ENCODE measurements around the gene SYVN1. TPM values are rescaled to one million over a fixed set of nuclear protein-coding genes. Genes with fewer than 3 reads are reported as not detected.

Gene SYVN1
- total RNA-seq, 4 donors from 2014 or later, result 20.4 to 39.3 (median 26.9) TPM

GRCh38 chr11:65083134-65083833 is 51.0 kb downstream of the SYVN1 start:
- no peak for DNase-seq
- TF ChIP-seq CTCF (IDR thresholded peaks at IDR 0.05) (no peak), POLR2A (IDR thresholded peaks at IDR 0.05) (no peak)
- Histone ChIP-seq H3K27me3 (no peaks in the 10 kb centered on the region), H3K36me3 (peaks cover 5 to 34% (median 27%) of the 10 kb centered on the region in 3 donors), H3K4me3 (peak overlapping the region; percentile 44 to 90 (median 79)), H3K27ac (peak overlapping the region; percentile 90 to 99 (median 97)), H3K9me3 (no peaks in the 10 kb centered on the region), H3K4me1 (peaks cover 11 to 30% (median 14%) of the 10 kb centered on the region in 3 donors)
- intact Hi-C loops (cut with DNase I), result no loop called here
- WGBS, 2 donors, result 2 to 4% methylated on average over 8 to 11 of the region's 13 CpGs

- no peak for DNase-seq
- Histone ChIP-seq H3K4me1 (peaks cover 4 to 14% (median 7%) of the 10 kb centered on the region in 3 donors), H3K36me3 (no peaks in the 10 kb centered on the region), H3K27ac (no peak overlapping the region), H3K9me3 (no peaks in the 10 kb centered on the region), H3K27me3 (no peaks in the 10 kb centered on the region), H3K4me3 (no peak overlapping the region)
- 67 to 85% methylated on average over 2 to 8 of the region's 9 CpGs for WGBS, 2 donors
- intact Hi-C loops (cut with DNase I), result no loop called here
- TF ChIP-seq CTCF (IDR thresholded peaks at IDR 0.05) (no peak), POLR2A (IDR thresholded peaks at IDR 0.05) (no peak)
Measured at GRCh38 chr11:65078786-65079342, 55.5 kb downstream of the SYVN1 start.

- Histone ChIP-seq H3K36me3 (no peaks in the 10 kb centered on the region), H3K27me3 (no peaks in the 10 kb centered on the region), H3K4me3 (no peak overlapping the region), H3K4me1 (peaks cover under 1 to 7% (median 1%) of the 10 kb centered on the region in 3 donors), H3K9me3 (no peaks in the 10 kb centered on the region), H3K27ac (no peak overlapping the region)
- intact Hi-C loops (cut with DNase I), result no loop called here
- WGBS, 2 donors, result 45% methylated on average over 3 of the region's 3 CpGs; no CpG with 5 or more reads in 1 of the 2 donors
- TF ChIP-seq POLR2A (IDR thresholded peaks at IDR 0.05) (no peak), CTCF (IDR thresholded peaks at IDR 0.05) (peak; percentile 33 to 83 (median 67))
- no peak for DNase-seq
Measured at GRCh38 chr11:65078151-65078550, 56.2 kb downstream of the SYVN1 start.

- intact Hi-C loops (cut with DNase I), result no loop called here
- Histone ChIP-seq H3K27me3 (no peaks in the 10 kb centered on the region), H3K27ac (no peak overlapping the region), H3K4me3 (no peak overlapping the region), H3K9me3 (no peaks in the 10 kb centered on the region), H3K36me3 (no peaks in the 10 kb centered on the region), H3K4me1 (peaks cover 0 to under 1% (median 0%) of the 10 kb centered on the region in 3 donors)
- TF ChIP-seq POLR2A (IDR thresholded peaks at IDR 0.05) (no peak), CTCF (IDR thresholded peaks at IDR 0.05) (no peak)
- no peak for DNase-seq
- WGBS, 2 donors, result 79 to 83% methylated on average over 1 to 4 of the region's 4 CpGs
Measured at GRCh38 chr11:65077451-65077850, 56.9 kb downstream of the SYVN1 start.

Small RNA genes lying within 50 kb of the gene (small RNA-seq; reads per million reads assigned to genes)
- gene HIGD1AP10 (0 reads per million in 4 donors), gene PDCL2P2 (0 reads per million in 4 donors), gene RNU2-23P (0 to 0.21 (median 0.07) reads per million in 4 donors)

Other genes starting within 250 kb of the SYVN1 start
- 10 to 100 TPM; 14.1 to 26.1 (median 19.6) TPM for gene ATG2A, start 217.3 kb downstream of the SYVN1 start, total RNA-seq
- 10 to 100 TPM in 1 of 4 donors, 1 to 10 TPM in 3; 7.7 to 10.5 (median 8.6) TPM for gene PPP2R5B, start 209.8 kb downstream of the SYVN1 start, total RNA-seq
- not detected for gene GPHA2, start 198.6 kb downstream of the SYVN1 start, total RNA-seq
- not detected for gene MAJIN, start 162.4 kb downstream of the SYVN1 start, total RNA-seq
- under 1 TPM in 2 of 4 donors, not detected in 2; 0.38 to 0.76 TPM for gene BATF2, start 137.5 kb downstream of the SYVN1 start, total RNA-seq
- 10 to 100 TPM; 42.5 to 82.1 (median 65.0) TPM for gene ARL2, start 120.4 kb downstream of the SYVN1 start, total RNA-seq
- gene SNX15, start 107.1 kb downstream of the SYVN1 start, total RNA-seq, result 10 to 100 TPM in 3 of 4 donors, 1 to 10 TPM in 1; 9.8 to 18.6 (median 13.9) TPM
- gene SAC3D1, start 93.3 kb downstream of the SYVN1 start, total RNA-seq, result 10 to 100 TPM in 3 of 4 donors, 1 to 10 TPM in 1; 9.2 to 19.0 (median 15.1) TPM
- 10 to 100 TPM in 1 of 4 donors, 1 to 10 TPM in 2, under 1 TPM in 1; 0.34 to 19.6 (median 3.1) TPM for gene NAALADL1, start 76.0 kb downstream of the SYVN1 start, total RNA-seq
- gene CDCA5, start 50.5 kb downstream of the SYVN1 start, total RNA-seq, result 10 to 100 TPM in 1 of 4 donors, 1 to 10 TPM in 3; 3.1 to 14.3 (median 9.0) TPM
- gene ZFPL1, start 50.3 kb downstream of the SYVN1 start, total RNA-seq, result 10 to 100 TPM; 24.0 to 52.2 (median 32.2) TPM
- 100 to 1,000 TPM; 204 to 298 (median 224) TPM for gene VPS51, start 38.3 kb downstream of the SYVN1 start, total RNA-seq
- 10 to 100 TPM; 36.4 to 96.5 (median 74.7) TPM for gene TM7SF2, start 22.6 kb downstream of the SYVN1 start, total RNA-seq
- gene ZNHIT2, start 16.8 kb downstream of the SYVN1 start, total RNA-seq, result 10 to 100 TPM; 12.4 to 17.0 (median 16.5) TPM
- gene FAU, start 12.4 kb downstream of the SYVN1 start, total RNA-seq, result 100 to 1,000 TPM; 436 to 777 (median 528) TPM
- 10 to 100 TPM; 68.1 to 76.2 (median 72.0) TPM for gene MRPL49, start 12.2 kb downstream of the SYVN1 start, total RNA-seq
- gene SPDYC, start 35.7 kb upstream of the SYVN1 start, total RNA-seq, result not detected
- gene CAPN1, start 47.4 kb upstream of the SYVN1 start, total RNA-seq, result 100 to 1,000 TPM; 225 to 696 (median 354) TPM
- 10 to 100 TPM in 2 of 4 donors, 1 to 10 TPM in 2; 3.1 to 14.1 (median 10.4) TPM for gene POLA2, start 127.4 kb upstream of the SYVN1 start, total RNA-seq
- 10 to 100 TPM in 1 of 4 donors, 1 to 10 TPM in 2, under 1 TPM in 1; 0.76 to 11.4 (median 5.6) TPM for gene CDC42EP2, start 180.3 kb upstream of the SYVN1 start, total RNA-seq
- 10 to 100 TPM; 18.7 to 35.3 (median 23.8) TPM for gene DPF2, start 199.3 kb upstream of the SYVN1 start, total RNA-seq
- gene TIGD3, start 220.2 kb upstream of the SYVN1 start, total RNA-seq, result 1 to 10 TPM in 1 of 4 donors, under 1 TPM in 3; 0.13 to 1.3 (median 0.56) TPM
- gene SLC25A45, start 248.1 kb upstream of the SYVN1 start, total RNA-seq, result 1 to 10 TPM; 1.9 to 7.7 (median 4.0) TPM

Data from esophagus squamous epithelium (tissue), 5 donors.